Liver (tissue), 3 donors: ENCODE measurements around the gene NOVA2.

Source experiments
- CTCF ChIP-seq: fragments of 150-350 bp; IDR thresholded peaks from 2 replicates; pipeline ENCODE4 v1.5.1; 2017; ENCODE audit warnings: improper control_type of control experiment, low read depth, low read length; ENCODE audit not compliant: missing input control
- MAX ChIP-seq: IDR thresholded peaks from 2 replicates; pipeline ENCODE4 v1.6.1; 2016; ENCODE audit warnings: antibody characterized with exemption
- RAD21 ChIP-seq, 2 donors: IDR thresholded peaks; 2 replicates each; pipeline ENCODE4 v1.6.1; 2016; ENCODE audit warnings: antibody characterized with exemption in 2 of 2, mild to moderate bottlenecking in 2 of 2
- REST ChIP-seq: IDR thresholded peaks from 2 replicates; pipeline ENCODE4 v1.6.1; 2016; ENCODE audit warnings: antibody characterized with exemption, mild to moderate bottlenecking
- YY1 ChIP-seq: IDR thresholded peaks from 2 replicates; pipeline ENCODE4 v1.6.1; 2016; ENCODE audit warnings: antibody characterized with exemption, mild to moderate bottlenecking
- donor health status: healthy.
- donor health status: healthy.

- TF ChIP-seq CTCF (no peak), RAD21 (IDR thresholded peaks at IDR 0.05) (no peak), MAX (no peak), YY1 (no peak), REST (no peak)
These were observed 76.3 kb downstream of the NOVA2 start for GRCh38 chr19:45897261-45897812.
